Activated T-cell treated with anti-CD3 and anti-CD28 coated beads for 24 hours (primary cell): ENCODE measurements around the gene MYADML2.

ENCODE experiments used
- DNase-seq: peaks from one replicate; pipeline ENCODE4 v3.0.0-alpha.2; 2020; ENCODE audit warnings: low read depth

MYADML2 gene

GRCh38 chr17:81978524-81979298 is 31.7 kb upstream of the MYADML2 start:
- DNase-seq: no peak

GRCh38 chr17:81977211-81977808 is 30.3 kb upstream of the MYADML2 start, which contains the start of gene ASPSCR1:
ASPSCR1 (plus strand) TSS chr17:81977629; CDS start chr17:81977647, 18 bp downstream.
- peak; percentile 80 for DNase-seq

- peak; percentile 24 for DNase-seq
Measured at GRCh38 chr17:81976332-81977210, 29.5 kb upstream of the MYADML2 start.

- no peak for DNase-seq
Measured at GRCh38 chr17:81973432-81973831, 26.4 kb upstream of the MYADML2 start.

GRCh38 chr17:81968850-81969812 is 22.1 kb upstream of the MYADML2 start:
- DNase-seq: no peak

GRCh38 chr17:81968396-81968745 is 21.3 kb upstream of the MYADML2 start:
- DNase-seq: no peak

GRCh38 chr17:81967533-81968395 is 20.7 kb upstream of the MYADML2 start:
- peak; percentile 81 for DNase-seq

GRCh38 chr17:81967244-81967532 is 20.2 kb upstream of the MYADML2 start:
- DNase-seq: no peak

GRCh38 chr17:81966343-81967243 is 19.6 kb upstream of the MYADML2 start:
- no peak for DNase-seq

GRCh38 chr17:81964081-81964849 is 17.2 kb upstream of the MYADML2 start:
- DNase-seq: no peak

GRCh38 chr17:81962499-81963441 is 15.7 kb upstream of the MYADML2 start:
- DNase-seq: no peak

GRCh38 chr17:81961521-81962498 is 14.8 kb upstream of the MYADML2 start:
- no peak for DNase-seq

GRCh38 chr17:81961087-81961511 is 14.1 kb upstream of the MYADML2 start, which contains the start of gene NOTUM:
NOTUM (minus strand) TSS chr17:81961187; CDS start chr17:81960909, 278 bp downstream.
- DNase-seq: no peak

GRCh38 chr17:81960130-81960958 is 13.3 kb upstream of the MYADML2 start:
- no peak for DNase-seq

- DNase-seq: peak; percentile 68
Measured at GRCh38 chr17:81959362-81960129, 12.5 kb upstream of the MYADML2 start.
